ENCODE data around the gene RTN4R.

RTN4R gene

GRCh38 chr22:20215742-20216141, 52.4 kb downstream of the RTN4R start:
- no peaks in the 10 kb centered on the region for H3K27me3 ChIP-seq (ENCODE audit: control insufficient read depth, insufficient read depth, low read length)
- no peak for DNase-seq (ENCODE audit: low read depth, low spot score)
- WGBS (ENCODE audit: insufficient coverage, insufficient read length): no CpG with 5 or more reads among the region's 4 CpGs
- H3K4me1 ChIP-seq (ENCODE audit: control insufficient read depth, insufficient read depth, low read length): no peaks in the 10 kb centered on the region; the same call in 1 of the 2 replicates
- no peaks in the 10 kb centered on the region for H3K9me3 ChIP-seq (ENCODE audit: control insufficient read depth, insufficient read depth, low read length)
- no peak overlapping the region for H3K27ac ChIP-seq (ENCODE audit: low read length)
- H3K4me3 ChIP-seq (ENCODE audit: low read length): no peak overlapping the region
- H3K36me3 ChIP-seq (ENCODE audit: control insufficient read depth, insufficient read depth, low read length): no peaks in the 10 kb centered on the region

GRCh38 chr22:20214853-20215252, 53.3 kb downstream of the RTN4R start:
- DNase-seq (ENCODE audit: low read depth, low spot score): no peak
- Histone ChIP-seq H3K4me1 (ENCODE audit: control insufficient read depth, insufficient read depth, low read length) (no peaks in the 10 kb centered on the region; the same call in 1 of the 2 replicates), H3K27ac (ENCODE audit: low read length) (no peak overlapping the region), H3K27me3 (ENCODE audit: control insufficient read depth, insufficient read depth, low read length) (no peaks in the 10 kb centered on the region), H3K4me3 (ENCODE audit: low read length) (no peak overlapping the region), H3K9me3 (ENCODE audit: control insufficient read depth, insufficient read depth, low read length) (no peaks in the 10 kb centered on the region), H3K36me3 (ENCODE audit: control insufficient read depth, insufficient read depth, low read length) (no peaks in the 10 kb centered on the region)
- WGBS (ENCODE audit: insufficient coverage, insufficient read length): no CpG with 5 or more reads among the region's 7 CpGs

DNA sequence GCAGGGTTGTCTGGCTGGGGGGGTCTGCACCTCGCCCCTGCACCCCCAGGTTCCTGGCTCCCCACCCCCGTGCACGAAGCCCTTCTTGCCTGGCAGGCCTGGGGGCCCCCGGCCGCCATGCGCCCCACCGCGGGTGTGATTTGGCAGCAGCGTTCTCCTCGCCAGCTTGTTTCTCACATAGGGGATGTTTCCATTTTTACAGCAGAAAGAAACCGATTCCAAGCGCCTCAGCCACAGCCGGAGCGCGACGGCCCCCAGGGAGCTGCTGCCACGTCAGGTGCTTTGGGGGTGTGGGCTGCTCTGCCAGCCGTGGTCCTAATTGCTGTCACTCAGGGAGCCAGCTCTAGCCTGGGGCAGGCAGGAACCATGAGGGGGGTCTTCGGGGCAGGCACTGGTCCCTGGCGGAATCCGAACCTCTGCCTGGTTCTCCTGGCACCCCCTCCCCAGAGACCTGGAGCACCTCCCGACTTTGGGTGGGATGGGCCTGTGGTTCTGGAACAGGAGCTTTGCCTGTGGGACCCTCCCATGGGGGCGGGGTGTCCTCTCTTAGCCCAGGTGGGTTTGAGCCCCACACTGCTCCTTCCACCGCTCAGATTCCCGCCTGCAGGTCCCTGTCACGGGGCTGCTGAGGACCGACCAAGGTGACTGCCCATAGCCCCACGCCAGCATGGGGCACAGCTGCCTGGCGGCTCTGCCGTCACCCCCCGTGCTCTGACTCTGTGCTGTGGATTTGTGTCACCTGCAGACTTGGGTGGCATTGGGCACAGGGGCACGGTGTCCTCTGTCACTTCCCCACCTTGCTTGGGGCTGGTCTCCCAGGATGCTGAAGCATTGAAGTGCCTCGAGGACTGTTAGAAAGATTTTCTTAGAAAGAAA, 54.0 kb downstream of the RTN4R start:
- no peak overlapping the region for H3K27ac ChIP-seq (ENCODE audit: low read length)

GRCh38 chr22:20212754-20213699, 55.1 kb downstream of the RTN4R start:
- Histone ChIP-seq H3K4me3 (ENCODE audit: low read length) (no peak overlapping the region), H3K4me1 (ENCODE audit: control insufficient read depth, insufficient read depth, low read length) (no peaks in the 10 kb centered on the region; the same call in 1 of the 2 replicates), H3K36me3 (ENCODE audit: control insufficient read depth, insufficient read depth, low read length) (no peaks in the 10 kb centered on the region), H3K9me3 (ENCODE audit: control insufficient read depth, insufficient read depth, low read length) (no peaks in the 10 kb centered on the region), H3K27me3 (ENCODE audit: control insufficient read depth, insufficient read depth, low read length) (no peaks in the 10 kb centered on the region), H3K27ac (ENCODE audit: low read length) (no peak overlapping the region)
- DNase-seq (ENCODE audit: low read depth, low spot score): no peak
- WGBS (ENCODE audit: insufficient coverage, insufficient read length): no CpG with 5 or more reads among the region's 27 CpGs

More for the DNA sequence above, 54.0 kb downstream of the RTN4R start:
- H3K9me3 ChIP-seq (ENCODE audit: control insufficient read depth, insufficient read depth, low read length): no peaks in the 10 kb centered on the region
- no peaks in the 10 kb centered on the region for H3K27me3 ChIP-seq (ENCODE audit: control insufficient read depth, insufficient read depth, low read length)
- no peaks in the 10 kb centered on the region; the same call in 1 of the 2 replicates for H3K4me1 ChIP-seq (ENCODE audit: control insufficient read depth, insufficient read depth, low read length)
- DNase-seq (ENCODE audit: low read depth, low spot score): no peak
- no peak overlapping the region for H3K4me3 ChIP-seq (ENCODE audit: low read length)
- no CpG with 5 or more reads among the region's 33 CpGs for WGBS (ENCODE audit: insufficient coverage, insufficient read length)
- H3K36me3 ChIP-seq (ENCODE audit: control insufficient read depth, insufficient read depth, low read length): no peaks in the 10 kb centered on the region

DNA sequence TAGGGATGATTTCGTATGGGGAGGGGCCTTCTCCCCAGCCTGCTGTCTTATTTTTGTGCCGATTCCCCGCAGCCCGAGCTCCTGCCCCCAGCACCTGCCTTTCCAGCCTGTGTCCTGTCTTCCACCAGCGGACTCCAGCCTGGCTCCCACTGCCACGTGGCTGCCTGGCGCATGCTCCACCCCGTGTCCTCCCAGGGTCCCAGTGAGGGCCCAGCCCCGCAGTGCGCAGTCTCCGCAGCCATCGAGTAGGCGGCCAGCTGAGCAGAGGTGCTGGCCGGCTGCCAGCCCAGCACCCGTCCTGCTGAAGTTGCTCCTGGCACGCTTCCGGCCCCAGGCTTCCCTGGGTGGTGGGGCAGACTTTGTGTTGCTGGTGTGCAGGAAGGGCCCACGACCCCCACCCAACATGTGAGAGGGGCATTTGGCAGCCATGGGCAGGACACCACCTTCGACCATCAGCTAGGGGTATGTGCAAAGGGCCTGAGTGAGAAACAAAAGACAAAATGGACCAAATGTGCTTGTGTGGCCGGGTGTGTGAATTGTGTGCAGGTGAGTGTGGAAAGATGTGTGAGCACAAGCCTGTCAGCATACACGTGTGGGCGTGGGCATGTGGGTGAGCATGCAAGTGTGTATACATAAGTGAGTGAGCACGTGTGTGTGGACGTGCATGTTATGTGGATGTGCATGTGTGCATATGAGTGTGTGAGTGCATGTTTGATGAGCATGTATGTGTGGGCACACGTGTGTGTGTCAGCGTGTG, 55.9 kb downstream of the RTN4R start:
- Histone ChIP-seq H3K27me3 (ENCODE audit: control insufficient read depth, insufficient read depth, low read length) (no peaks in the 10 kb centered on the region), H3K4me1 (ENCODE audit: control insufficient read depth, insufficient read depth, low read length) (no peaks in the 10 kb centered on the region; the same call in 1 of the 2 replicates), H3K36me3 (ENCODE audit: control insufficient read depth, insufficient read depth, low read length) (no peaks in the 10 kb centered on the region), H3K27ac (ENCODE audit: low read length) (no peak overlapping the region), H3K4me3 (ENCODE audit: low read length) (no peak overlapping the region), H3K9me3 (ENCODE audit: control insufficient read depth, insufficient read depth, low read length) (no peaks in the 10 kb centered on the region)
- WGBS (ENCODE audit: insufficient coverage, insufficient read length): no CpG with 5 or more reads among the region's 26 CpGs
- DNase-seq (ENCODE audit: low read depth, low spot score): no peak

DNA sequence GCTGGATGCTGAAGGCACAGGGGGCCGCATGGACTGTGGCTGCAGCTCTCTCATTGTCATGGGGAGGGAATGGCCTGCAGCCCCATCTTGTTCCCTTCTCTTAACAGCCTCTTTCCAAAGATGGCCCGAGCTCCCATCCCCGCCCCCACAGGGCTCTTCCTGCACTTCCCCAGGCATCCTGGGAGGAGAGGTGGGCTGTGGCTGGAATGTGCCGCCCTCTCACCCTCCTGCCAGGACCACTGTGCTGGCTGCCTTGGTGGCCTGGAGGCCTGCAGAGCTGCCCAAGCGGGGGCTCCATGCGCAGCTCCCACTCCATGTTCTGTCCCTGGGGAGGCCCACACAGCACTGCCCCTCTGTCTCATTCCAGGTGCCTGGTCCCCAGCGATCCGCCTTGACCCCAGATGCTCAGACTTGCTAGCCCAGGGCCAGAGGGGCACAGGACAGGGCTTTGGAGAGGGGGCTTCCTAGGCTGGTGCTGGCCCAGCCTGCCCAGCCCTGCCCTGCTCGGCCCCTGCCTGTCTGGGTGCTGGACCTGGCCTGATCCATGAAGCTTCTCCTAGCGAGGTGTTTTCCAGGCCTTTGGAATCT, 56.6 kb downstream of the RTN4R start:
- DNase-seq (ENCODE audit: low read depth, low spot score): no peak
- no peak overlapping the region for H3K4me3 ChIP-seq (ENCODE audit: low read length)
- H3K4me1 ChIP-seq (ENCODE audit: control insufficient read depth, insufficient read depth, low read length): peaks cover 2% of the 10 kb centered on the region; the same call in 1 of the 2 replicates
- no peaks in the 10 kb centered on the region; the same call in 1 of the 2 replicates for H3K36me3 ChIP-seq (ENCODE audit: control insufficient read depth, insufficient read depth, low read length)
- H3K9me3 ChIP-seq (ENCODE audit: control insufficient read depth, insufficient read depth, low read length): no peaks in the 10 kb centered on the region
- WGBS (ENCODE audit: insufficient coverage, insufficient read length): no CpG with 5 or more reads among the region's 10 CpGs
- H3K27ac ChIP-seq (ENCODE audit: low read length): no peak overlapping the region
- H3K27me3 ChIP-seq (ENCODE audit: control insufficient read depth, insufficient read depth, low read length): no peaks in the 10 kb centered on the region

DNA sequence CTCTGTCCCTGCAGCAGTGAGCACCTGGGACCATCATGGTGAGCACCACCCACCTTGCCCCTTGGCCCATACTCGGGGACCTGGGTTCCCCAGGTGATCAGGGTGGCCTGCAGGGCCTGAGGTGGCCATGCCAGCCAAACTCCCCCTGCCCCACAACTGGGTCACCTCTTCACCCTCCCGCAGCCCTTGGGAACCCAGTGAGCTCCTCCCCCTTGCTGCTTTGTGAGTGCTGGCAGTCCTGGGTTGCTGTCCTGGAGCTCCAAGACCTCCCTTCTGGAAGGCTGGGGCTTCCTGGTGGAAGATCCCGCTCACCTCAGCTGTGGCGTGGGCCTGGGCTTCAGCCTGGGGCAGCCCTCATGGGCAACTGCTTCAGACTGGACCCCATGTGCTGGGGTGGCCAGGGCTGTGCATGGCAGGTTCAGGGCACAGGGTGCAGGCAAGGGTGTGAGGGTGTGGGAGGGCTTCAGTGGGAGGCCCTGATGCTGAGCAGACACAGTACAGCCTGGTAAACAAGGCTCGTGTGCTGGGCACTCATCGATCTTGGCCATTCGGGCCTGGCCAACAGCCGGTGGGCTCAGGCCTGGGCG, 57.6 kb downstream of the RTN4R start:
- Histone ChIP-seq H3K9me3 (ENCODE audit: control insufficient read depth, insufficient read depth, low read length) (no peaks in the 10 kb centered on the region), H3K27ac (ENCODE audit: low read length) (no peak overlapping the region), H3K4me1 (ENCODE audit: control insufficient read depth, insufficient read depth, low read length) (peaks cover 3% of the 10 kb centered on the region; the same call in 1 of the 2 replicates), H3K36me3 (ENCODE audit: control insufficient read depth, insufficient read depth, low read length) (no peaks in the 10 kb centered on the region; the same call in 1 of the 2 replicates), H3K4me3 (ENCODE audit: low read length) (no peak overlapping the region), H3K27me3 (ENCODE audit: control insufficient read depth, insufficient read depth, low read length) (no peaks in the 10 kb centered on the region)
- WGBS (ENCODE audit: insufficient coverage, insufficient read length): no CpG with 5 or more reads among the region's 9 CpGs
- DNase-seq (ENCODE audit: low read depth, low spot score): no peak

DNA sequence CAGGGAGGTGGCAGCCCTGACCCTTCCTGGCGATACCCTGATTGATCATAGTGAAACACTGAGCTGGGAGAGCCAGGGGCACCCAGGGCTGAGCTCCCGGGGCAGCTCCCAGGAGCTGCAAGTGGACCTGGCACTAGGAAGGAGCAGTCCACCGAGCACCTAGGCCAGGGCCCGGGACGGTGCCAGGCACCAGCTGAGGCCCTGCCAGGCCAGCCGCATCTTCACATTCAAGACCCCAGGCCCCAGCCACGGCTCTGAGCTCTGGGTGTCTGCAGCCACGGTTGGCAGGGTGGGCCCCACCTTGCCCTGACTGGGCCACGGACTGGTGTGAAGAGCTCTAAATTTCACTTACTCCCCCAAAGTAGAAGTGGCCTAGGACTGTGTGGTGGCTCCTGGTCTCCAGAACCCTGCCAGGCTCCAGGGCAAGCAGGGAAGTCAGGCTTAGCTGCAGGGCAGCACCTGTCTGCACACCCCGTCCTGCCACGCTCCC, 58.3 kb downstream of the RTN4R start:
- Histone ChIP-seq H3K27me3 (ENCODE audit: control insufficient read depth, insufficient read depth, low read length) (no peaks in the 10 kb centered on the region), H3K9me3 (ENCODE audit: control insufficient read depth, insufficient read depth, low read length) (no peaks in the 10 kb centered on the region), H3K4me1 (ENCODE audit: control insufficient read depth, insufficient read depth, low read length) (peaks cover 3% of the 10 kb centered on the region; the same call in 1 of the 2 replicates), H3K4me3 (ENCODE audit: low read length) (no peak overlapping the region), H3K36me3 (ENCODE audit: control insufficient read depth, insufficient read depth, low read length) (no peaks in the 10 kb centered on the region; the same call in 1 of the 2 replicates), H3K27ac (ENCODE audit: low read length) (no peak overlapping the region)
- WGBS (ENCODE audit: insufficient coverage, insufficient read length): no CpG with 5 or more reads among the region's 11 CpGs
- no peak for DNase-seq (ENCODE audit: low read depth, low spot score)

DNA sequence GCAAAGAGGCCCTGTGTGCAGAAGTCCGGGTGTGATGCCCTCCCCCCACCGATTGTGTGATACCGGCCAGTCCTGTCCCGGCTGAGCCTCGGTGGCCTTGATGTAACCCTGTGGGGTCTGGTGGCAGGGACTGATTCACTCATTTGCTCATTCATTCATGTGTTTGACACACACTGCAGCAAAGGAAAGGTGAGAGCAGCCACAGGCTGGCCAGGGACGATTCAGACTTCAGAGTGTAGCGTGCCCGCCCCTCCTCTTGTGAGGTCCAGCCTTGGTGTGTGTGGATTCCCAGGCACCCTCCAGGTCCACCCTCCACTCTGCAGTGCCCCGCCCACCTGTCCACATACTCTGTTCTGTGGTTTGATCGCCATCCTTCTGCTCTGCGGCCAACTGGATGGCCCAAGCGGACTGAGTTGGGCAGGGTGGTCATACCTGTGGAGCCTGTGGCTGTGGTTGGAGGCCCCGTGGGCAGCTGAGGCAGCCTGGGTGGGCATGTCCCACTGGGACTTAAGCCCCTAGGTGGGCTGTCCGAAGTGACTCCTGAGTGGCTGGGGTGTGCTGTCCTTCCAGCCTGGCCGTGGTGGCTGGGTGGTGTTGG, 59.3 kb downstream of the RTN4R start:
- Histone ChIP-seq H3K27ac (ENCODE audit: low read length) (no peak overlapping the region), H3K4me1 (ENCODE audit: control insufficient read depth, insufficient read depth, low read length) (peaks cover 5% of the 10 kb centered on the region), H3K4me3 (ENCODE audit: low read length) (no peak overlapping the region), H3K27me3 (ENCODE audit: control insufficient read depth, insufficient read depth, low read length) (no peaks in the 10 kb centered on the region), H3K36me3 (ENCODE audit: control insufficient read depth, insufficient read depth, low read length) (no peaks in the 10 kb centered on the region; the same call in 1 of the 2 replicates), H3K9me3 (ENCODE audit: control insufficient read depth, insufficient read depth, low read length) (no peaks in the 10 kb centered on the region)
- no CpG with 5 or more reads among the region's 15 CpGs for WGBS (ENCODE audit: insufficient coverage, insufficient read length)
- DNase-seq (ENCODE audit: low read depth, low spot score): no peak

Measured in iPS DF 6.9 (cell line).